Natural killer cell treated with Interleukin-12 subunit alpha and Interleukin-12 subunit beta and Interleukin-15 and Interleukin-18, amount 100 ng/mL, for 72 hours (primary cell): ENCODE results near the gene WDR59. TPM values are rescaled to one million over a fixed set of nuclear protein-coding genes. Genes with fewer than 3 reads are reported as not detected.
A peak's percentile ranks its signal among the peaks of the same experiment; 100 is the strongest.

ENCODE experiments used
- ATAC-seq, 2 donors: fragments of 150-1000 bp; cut with Tn5 transposase in 1 of 2; sonication (Bioruptor Pico), chemical (Tn5 transposase) in 1 of 2; 2 replicates each; pipeline ENCODE4 v1.10.0; 2021
- DNase-seq: peaks from one replicate; pipeline ENCODE4 v3.0.0; 2022; ENCODE audit warnings: low spot score
- H3K27ac Mint-ChIP-seq, 2 donors: 1 replicate in 1 of 2; 2 replicates in 1 of 2; pipeline ENCODE4 v1.8.0; 2022; ENCODE audit warnings: mixed read lengths in 2 of 2, mild to moderate bottlenecking in 1 of 2, moderate library complexity in 1 of 2
- H3K27me3 Mint-ChIP-seq, 2 donors: 1 replicate in 1 of 2; 2 replicates in 1 of 2; pipeline ENCODE4 v1.8.0; 2022; ENCODE audit warnings: mixed read lengths in 2 of 2
- H3K36me3 Mint-ChIP-seq: one replicate; pipeline ENCODE4 v1.8.0; 2022; ENCODE audit warnings: mixed read lengths
- H3K4me1 Mint-ChIP-seq, 2 donors: 1 replicate in 1 of 2; 2 replicates in 1 of 2; pipeline ENCODE4 v1.8.0; 2022; ENCODE audit warnings: low read depth in 2 of 2, mixed read lengths in 2 of 2, mild to moderate bottlenecking in 1 of 2
- H3K4me3 Mint-ChIP-seq: one replicate; pipeline ENCODE4 v1.8.0; 2022; ENCODE audit warnings: mixed read lengths
- H3K9me3 Mint-ChIP-seq: 2 replicates; pipeline ENCODE4 v1.8.0; 2022; ENCODE audit warnings: mixed read lengths
- total RNA-seq, 2 donors: library from RNA; stranded (reverse); gene quantifications; one replicate each; pipeline ENCODE4 v1.2.3, GENCODE V29; 2022

The WDR59 gene
- total RNA-seq, 2 donors from 2014 or later = 81.6 to 162 TPM

DNA sequence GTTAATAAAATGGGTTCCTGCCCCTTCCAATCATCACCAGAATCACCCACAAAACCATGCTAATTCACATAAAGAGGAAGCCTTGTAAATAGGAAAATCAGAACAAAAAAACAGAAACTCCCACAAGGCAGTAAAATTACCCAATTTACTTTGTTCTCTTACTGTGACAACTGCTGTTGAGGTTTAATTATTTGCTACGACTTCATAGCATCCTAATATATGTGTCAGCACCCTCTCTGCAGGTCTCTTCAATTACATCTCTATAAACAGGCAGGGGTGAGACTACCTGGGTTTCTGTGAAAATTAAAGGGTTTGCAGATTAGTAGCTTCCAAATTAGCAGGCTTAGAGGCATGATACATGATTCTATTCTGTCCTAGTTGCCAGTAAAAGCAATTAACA lies 2.7 kb downstream of the WDR59 start:
- H3K27me3 Mint-ChIP-seq = no peaks in the 10 kb centered on the region
- DNase-seq (no peak), ATAC-seq (no peak)
- no peak overlapping the region for H3K27ac Mint-ChIP-seq
- H3K4me3 Mint-ChIP-seq = no peak overlapping the region
- H3K4me1 Mint-ChIP-seq = peaks cover 3 to 11% of the 10 kb centered on the region in 2 donors
- H3K9me3 Mint-ChIP-seq = no peaks in the 10 kb centered on the region
- no peaks in the 10 kb centered on the region for H3K36me3 Mint-ChIP-seq

DNA sequence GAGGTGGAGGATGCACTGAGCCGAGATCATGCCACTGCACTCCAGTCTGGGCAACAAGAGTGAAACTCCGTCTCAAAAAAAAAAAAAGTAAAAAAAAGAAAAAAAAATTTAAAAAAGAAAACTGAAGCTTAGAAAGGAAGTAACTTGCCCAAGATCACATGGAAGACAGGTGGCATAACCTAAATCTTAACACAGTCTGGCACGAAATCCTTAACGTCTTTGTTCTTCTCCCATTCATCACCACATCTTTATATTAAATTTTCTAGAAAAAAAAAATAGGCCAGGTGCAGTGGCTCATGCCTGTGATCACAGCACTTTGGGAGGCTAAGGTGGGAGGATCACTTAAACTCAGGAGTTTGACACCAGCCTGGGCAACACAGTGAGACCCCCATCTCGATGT lies 9.3 kb downstream of the WDR59 start:
- ATAC-seq = no peak
- DNase-seq = no peak
- H3K27me3 Mint-ChIP-seq = no peaks in the 10 kb centered on the region
- no peaks in the 10 kb centered on the region for H3K36me3 Mint-ChIP-seq
- H3K4me1 Mint-ChIP-seq = no peaks in the 10 kb centered on the region
- no peaks in the 10 kb centered on the region for H3K9me3 Mint-ChIP-seq
- no peak overlapping the region for H3K4me3 Mint-ChIP-seq
- no peak overlapping the region for H3K27ac Mint-ChIP-seq

DNA sequence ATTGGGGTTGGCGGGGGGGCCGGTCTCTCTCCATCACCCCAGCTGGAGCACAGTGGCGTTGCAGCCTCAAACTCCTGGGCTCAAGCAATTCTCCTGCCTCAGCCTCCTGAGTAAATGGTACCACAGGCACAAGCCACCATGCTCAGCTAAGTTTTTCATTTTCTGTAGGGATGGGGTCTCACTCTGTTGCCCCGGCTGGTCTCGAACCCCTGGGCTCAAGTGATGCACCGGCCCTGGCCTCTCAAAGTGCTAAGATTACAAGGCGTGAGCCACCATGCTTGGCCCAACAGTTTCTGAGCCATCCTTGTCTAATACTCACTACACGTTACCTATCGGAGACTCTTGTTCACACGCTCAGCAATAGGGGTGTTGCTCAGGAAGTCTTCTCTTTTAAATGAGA lies 11.6 kb downstream of the WDR59 start:
- no peaks in the 10 kb centered on the region for H3K27me3 Mint-ChIP-seq
- ATAC-seq (no peak), DNase-seq (no peak)
- no peaks in the 10 kb centered on the region for H3K9me3 Mint-ChIP-seq
- H3K36me3 Mint-ChIP-seq = no peaks in the 10 kb centered on the region
- no peak overlapping the region for H3K27ac Mint-ChIP-seq
- peaks cover 6% of the 10 kb centered on the region in 2 donors for H3K4me1 Mint-ChIP-seq
- no peak overlapping the region for H3K4me3 Mint-ChIP-seq

DNA sequence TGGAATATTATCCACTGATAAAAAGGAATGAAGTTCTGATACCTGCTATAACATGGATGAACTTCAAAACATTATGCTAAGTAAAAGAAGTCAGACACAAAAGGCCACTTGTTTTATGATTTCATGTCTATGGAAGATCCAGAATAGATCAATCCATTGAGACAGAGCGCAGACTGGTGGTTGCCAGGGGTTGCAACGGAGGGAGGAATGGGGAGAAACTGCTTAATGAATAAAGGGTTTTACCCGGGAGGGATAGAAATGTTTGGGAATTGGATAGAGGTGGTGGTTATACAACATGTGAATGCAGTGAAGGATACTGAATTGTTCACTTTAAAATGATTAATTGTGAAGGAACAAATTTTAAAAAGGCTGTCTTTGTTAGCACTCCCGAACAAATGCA lies 30.2 kb downstream of the WDR59 start:
- H3K9me3 Mint-ChIP-seq = no peaks in the 10 kb centered on the region
- no peak overlapping the region for H3K27ac Mint-ChIP-seq
- peaks cover 19% of the 10 kb centered on the region for H3K36me3 Mint-ChIP-seq
- ATAC-seq = no peak
- no peak for DNase-seq
- H3K27me3 Mint-ChIP-seq = no peaks in the 10 kb centered on the region
- H3K4me1 Mint-ChIP-seq = peaks cover 3 to 6% of the 10 kb centered on the region in 2 donors
- H3K4me3 Mint-ChIP-seq = no peak overlapping the region

DNA sequence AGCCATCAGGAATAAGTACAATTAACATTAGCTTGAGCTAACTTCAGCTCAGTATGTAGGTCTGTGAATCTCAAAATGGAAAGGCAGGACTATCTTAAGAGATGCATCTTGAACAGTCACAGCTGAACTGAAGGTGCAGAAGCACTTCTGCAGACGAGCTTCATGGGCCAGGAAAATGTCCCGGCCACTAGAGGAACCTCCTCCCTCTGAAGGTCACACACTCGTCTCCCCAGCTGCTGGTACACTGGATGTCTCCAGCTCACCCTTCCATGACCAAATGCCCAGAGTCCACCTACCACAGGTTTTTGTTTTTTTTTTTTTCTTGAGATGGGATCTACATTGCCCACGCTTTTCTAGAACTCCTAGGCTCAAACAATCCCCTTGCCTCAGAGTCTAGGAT lies 33.2 kb downstream of the WDR59 start:
- no peak overlapping the region for H3K27ac Mint-ChIP-seq
- H3K9me3 Mint-ChIP-seq = no peaks in the 10 kb centered on the region

DNA sequence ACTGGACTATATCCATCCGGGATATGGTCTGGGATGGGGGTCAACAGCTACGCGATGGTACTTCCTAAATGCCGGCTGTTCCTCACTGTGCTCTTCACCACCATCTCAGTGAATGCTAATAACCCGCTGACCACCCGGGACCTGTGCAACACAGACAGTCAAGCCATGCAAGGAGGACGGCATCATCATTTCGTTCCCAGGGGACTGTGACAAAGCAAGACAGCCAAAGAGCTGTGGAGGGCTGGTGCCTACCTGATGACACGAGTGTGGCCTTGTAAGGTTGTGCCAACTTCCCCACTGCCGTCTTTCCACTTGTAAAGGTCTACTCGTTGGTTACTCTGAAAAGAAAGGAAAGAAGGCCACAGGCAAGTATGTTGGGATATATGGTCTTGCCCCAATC lies 33.7 kb downstream of the WDR59 start:
- Mint-ChIP-seq H3K36me3 (peaks cover 20% of the 10 kb centered on the region), H3K27ac (no peak overlapping the region), H3K4me1 (peaks cover 0 to 3% of the 10 kb centered on the region in 2 donors), H3K4me3 (no peak overlapping the region), H3K27me3 (no peaks in the 10 kb centered on the region), H3K9me3 (no peaks in the 10 kb centered on the region)
- DNase-seq (no peak), ATAC-seq (no peak)

More for the DNA sequence above, 33.2 kb downstream of the WDR59 start:
- H3K27me3 Mint-ChIP-seq = no peaks in the 10 kb centered on the region
- peaks cover 0 to 3% of the 10 kb centered on the region in 2 donors for H3K4me1 Mint-ChIP-seq
- peaks cover 23% of the 10 kb centered on the region for H3K36me3 Mint-ChIP-seq
- ATAC-seq (no peak), DNase-seq (no peak)
- no peak overlapping the region for H3K4me3 Mint-ChIP-seq

DNA sequence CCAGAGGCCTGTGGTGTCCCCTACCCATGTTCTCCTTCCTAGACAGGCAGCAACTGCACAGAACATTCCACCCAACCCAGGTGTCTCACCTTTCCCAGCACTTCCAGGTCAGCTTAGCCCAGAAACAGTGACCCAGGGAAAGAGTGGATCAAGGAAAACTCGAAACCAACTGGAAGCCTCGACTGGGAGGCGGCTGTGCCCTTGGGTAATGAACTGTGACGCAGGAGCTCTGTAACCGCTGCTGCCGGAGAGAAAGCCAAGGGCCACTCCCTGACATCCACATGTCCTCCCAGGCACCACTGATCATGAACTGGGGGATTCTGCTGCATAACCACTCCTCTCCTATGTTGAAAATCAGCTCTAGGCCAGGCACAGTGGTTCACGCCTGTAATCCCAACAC lies 34.4 kb downstream of the WDR59 start:
- Mint-ChIP-seq H3K27ac (no peak overlapping the region), H3K9me3 (no peaks in the 10 kb centered on the region), H3K27me3 (no peaks in the 10 kb centered on the region), H3K4me3 (no peak overlapping the region), H3K36me3 (peaks cover 18% of the 10 kb centered on the region), H3K4me1 (peaks cover 0 to 3% of the 10 kb centered on the region in 2 donors)
- ATAC-seq = no peak
- no peak for DNase-seq

DNA sequence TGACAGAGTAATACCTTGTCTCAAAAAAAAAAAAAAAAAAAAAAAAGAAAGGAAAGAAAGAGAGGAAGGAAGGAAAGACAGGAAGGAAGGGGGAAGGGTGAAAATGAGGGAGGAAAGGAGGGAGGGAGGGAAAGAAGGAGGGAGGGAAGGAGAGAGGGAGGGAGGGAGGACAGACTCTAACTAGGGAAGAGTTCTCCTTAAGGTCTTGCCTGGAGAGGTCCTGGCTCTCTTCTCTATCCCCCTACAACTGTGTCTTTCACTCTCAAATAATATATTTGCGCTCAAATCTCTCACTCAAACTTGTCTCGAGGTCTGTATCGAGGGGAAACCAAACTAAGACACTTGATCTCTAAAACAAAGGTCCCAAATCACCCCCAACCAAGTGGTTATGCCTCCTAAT lies 35.6 kb downstream of the WDR59 start:
- Mint-ChIP-seq H3K9me3 (no peaks in the 10 kb centered on the region), H3K4me3 (no peak overlapping the region), H3K27ac (no peak overlapping the region), H3K4me1 (peaks cover 0 to 3% of the 10 kb centered on the region in 2 donors), H3K36me3 (peaks cover 12% of the 10 kb centered on the region), H3K27me3 (no peaks in the 10 kb centered on the region)
- no peak for DNase-seq
- ATAC-seq = no peak

DNA sequence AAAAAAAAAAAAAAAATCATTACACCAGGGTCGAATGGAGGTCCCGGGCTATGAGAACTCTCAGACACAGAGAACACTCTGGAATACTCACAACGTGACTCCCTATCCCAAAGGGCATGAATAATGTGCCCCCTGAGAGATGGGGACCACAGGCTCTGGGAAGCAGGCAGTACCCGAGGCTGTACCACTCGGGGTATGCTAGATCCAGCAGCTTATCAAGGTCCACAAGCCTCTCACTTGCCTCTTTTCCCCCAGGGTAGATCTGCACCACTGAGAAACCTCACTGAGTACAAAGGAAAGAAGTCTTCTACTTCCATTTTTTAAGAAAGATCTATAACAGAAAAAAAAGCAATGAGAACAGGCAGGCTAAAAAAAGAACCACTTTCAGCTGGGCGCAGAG lies 40.5 kb downstream of the WDR59 start:
- no peak for DNase-seq
- peaks cover 0 to 5% of the 10 kb centered on the region in 2 donors for H3K4me1 Mint-ChIP-seq
- no peaks in the 10 kb centered on the region for H3K27me3 Mint-ChIP-seq
- H3K4me3 Mint-ChIP-seq = no peak overlapping the region
- ATAC-seq = no peak
- no peaks in the 10 kb centered on the region for H3K9me3 Mint-ChIP-seq
- peaks cover 12% of the 10 kb centered on the region for H3K36me3 Mint-ChIP-seq
- no peak overlapping the region for H3K27ac Mint-ChIP-seq

DNA sequence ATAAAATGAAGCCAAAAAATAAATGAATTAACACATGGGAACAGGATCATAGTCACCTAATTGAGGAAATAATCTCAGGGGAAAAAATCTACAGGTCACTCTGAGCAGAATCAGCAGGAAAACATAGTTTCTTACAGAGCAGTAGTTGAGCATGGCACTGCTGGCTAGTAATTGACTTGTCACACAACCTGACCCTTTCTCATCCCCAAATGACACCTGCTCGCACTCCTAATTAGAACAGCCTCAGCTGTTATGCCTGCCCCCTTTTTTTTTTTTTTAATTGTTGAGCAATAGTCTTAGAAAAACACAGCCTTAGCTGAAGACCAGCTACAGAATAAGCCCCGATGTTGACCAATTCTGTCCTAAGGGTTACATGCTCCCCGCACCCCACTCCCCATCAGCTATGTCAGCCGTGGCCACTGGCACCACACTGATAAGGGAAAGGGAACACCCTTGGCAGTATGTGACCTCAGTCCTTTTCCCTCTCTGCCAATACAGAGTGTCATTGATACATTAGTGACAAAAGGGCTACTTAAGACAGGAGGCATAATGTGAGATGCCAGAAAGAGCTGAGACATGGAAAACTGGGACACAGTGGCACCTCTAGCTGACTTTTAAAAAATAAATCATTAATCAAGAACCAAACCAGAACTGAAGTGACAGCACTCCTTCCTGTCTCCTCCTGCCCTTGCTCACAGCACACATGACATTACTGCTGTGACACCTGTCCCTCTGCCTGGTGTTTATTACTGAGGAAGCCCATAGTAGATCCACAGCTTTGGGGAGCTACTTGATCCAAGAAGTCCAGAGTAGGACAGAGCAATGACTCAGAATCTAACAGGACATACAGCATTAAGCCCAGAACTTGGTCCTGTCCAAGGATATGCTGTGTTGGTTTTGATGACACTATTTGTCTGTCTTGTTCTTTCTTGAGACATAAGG lies 41.7 kb downstream of the WDR59 start:
- no peak for DNase-seq
- Mint-ChIP-seq H3K27ac (no peak overlapping the region), H3K4me3 (no peak overlapping the region), H3K9me3 (no peaks in the 10 kb centered on the region), H3K36me3 (peaks cover 12% of the 10 kb centered on the region), H3K27me3 (no peaks in the 10 kb centered on the region), H3K4me1 (peaks cover 0 to 4% of the 10 kb centered on the region in 2 donors)
- ATAC-seq = no peak

DNA sequence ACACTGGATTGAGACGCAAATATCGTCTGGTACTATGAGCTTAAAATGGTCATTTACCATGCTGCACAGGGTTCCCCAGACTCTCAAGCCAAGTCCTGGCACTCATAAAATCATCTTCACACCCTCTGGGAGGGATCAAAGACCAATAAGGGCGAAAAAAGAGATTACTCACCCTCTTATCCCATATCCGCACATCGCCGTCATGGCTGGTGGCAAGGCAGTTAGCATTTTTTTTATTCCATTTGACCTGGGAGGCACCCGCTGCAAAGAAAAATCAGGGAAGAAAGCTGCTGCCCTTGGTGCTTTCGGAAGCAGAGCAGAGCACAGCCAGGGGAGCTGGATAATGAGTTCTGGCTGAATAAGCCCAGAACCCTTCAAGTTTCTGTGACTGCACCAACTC lies 42.4 kb downstream of the WDR59 start:
- H3K36me3 Mint-ChIP-seq = peaks cover 9% of the 10 kb centered on the region
- H3K9me3 Mint-ChIP-seq = no peaks in the 10 kb centered on the region
- DNase-seq = no peak
- H3K4me1 Mint-ChIP-seq = peaks cover 0 to 4% of the 10 kb centered on the region in 2 donors
- H3K27me3 Mint-ChIP-seq = no peaks in the 10 kb centered on the region
- no peak overlapping the region for H3K27ac Mint-ChIP-seq
- H3K4me3 Mint-ChIP-seq = no peak overlapping the region
- ATAC-seq = no peak

DNA sequence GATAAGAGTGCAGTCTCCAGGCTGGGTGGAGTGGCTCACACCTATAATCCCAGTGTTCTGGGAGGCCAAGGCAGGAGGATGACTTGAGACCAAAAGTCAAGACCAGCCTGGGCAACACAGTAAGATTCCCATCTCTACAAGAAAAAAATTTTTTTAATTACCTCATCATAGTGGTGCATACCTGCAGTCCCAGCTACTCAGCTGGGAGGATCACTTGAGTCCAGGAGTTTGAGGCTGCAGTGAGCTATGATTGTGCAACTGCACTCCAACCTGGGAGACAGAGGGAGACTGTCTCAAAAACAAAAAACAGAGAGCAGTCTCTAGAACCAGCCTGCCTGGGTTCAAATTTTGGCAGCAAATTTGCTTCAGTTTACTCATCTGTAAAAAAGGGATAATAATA lies 45.2 kb downstream of the WDR59 start:
- H3K27ac Mint-ChIP-seq = no peak overlapping the region
- H3K4me1 Mint-ChIP-seq = peaks cover 7 to 11% of the 10 kb centered on the region in 2 donors
- ATAC-seq = no peak
- H3K36me3 Mint-ChIP-seq = peaks cover 10% of the 10 kb centered on the region
- no peaks in the 10 kb centered on the region for H3K27me3 Mint-ChIP-seq
- no peak overlapping the region for H3K4me3 Mint-ChIP-seq
- H3K9me3 Mint-ChIP-seq = no peaks in the 10 kb centered on the region
- DNase-seq = no peak

DNA sequence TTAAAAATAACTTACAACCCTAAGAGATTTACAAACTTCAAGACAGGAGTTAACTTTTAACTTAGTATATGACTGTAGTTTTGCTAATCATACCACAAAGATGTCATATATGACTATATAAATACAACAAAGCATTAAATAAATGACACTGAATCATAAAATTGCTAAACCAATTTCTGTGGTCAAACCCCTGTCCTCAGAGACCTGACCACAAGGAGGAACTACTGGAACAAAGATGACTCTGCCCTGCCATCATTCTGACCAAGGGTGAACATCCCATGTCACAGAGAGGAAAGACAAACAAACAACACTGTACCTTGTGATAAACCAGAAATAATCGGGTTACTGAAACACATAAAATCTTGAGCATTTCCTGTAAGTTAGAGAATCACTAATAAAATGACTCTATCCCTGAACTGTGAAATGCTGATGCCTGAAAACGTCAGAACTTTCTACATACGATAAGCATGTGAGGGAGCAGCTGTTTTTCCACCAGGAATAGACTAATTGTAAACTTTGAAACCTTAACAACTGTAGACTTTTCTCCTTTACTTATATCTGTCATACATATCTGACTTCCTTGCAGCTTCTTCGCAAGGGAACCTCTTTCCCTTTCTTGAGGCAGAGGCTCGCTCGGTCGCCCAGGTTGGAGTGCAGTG lies 47.9 kb downstream of the WDR59 start:
- H3K4me3 Mint-ChIP-seq = peak overlapping the region; percentile 52
- peaks cover 10% of the 10 kb centered on the region for H3K36me3 Mint-ChIP-seq
- H3K27ac Mint-ChIP-seq = peak overlapping the region; percentile 65 to 82
- no peaks in the 10 kb centered on the region for H3K9me3 Mint-ChIP-seq
- DNase-seq (peak; percentile 63), ATAC-seq (peak; percentile 91 to 98)
- H3K27me3 Mint-ChIP-seq = no peaks in the 10 kb centered on the region
- H3K4me1 Mint-ChIP-seq = peaks cover 6 to 7% of the 10 kb centered on the region in 2 donors

DNA sequence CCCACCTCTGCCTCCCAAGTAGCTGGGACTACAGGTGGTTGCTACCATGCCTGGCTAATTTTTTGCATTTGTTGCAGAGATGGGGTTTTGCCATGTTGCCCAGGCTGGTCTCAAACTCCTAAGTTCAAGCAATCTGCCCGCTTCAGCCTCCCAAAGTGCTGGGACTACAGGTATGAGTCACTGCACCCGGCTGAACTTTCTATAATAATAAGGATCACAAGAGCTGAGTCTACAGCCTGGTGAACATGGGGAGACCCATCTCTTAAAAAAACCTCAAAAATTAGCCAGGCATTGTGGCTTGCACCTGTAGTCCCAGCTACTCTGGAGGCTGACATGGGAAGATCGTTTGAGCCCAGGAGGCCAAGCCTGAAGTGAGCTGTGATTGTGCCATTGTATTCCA lies 53.5 kb downstream of the WDR59 start:
- Mint-ChIP-seq H3K27me3 (no peaks in the 10 kb centered on the region), H3K27ac (no peak overlapping the region), H3K9me3 (no peaks in the 10 kb centered on the region), H3K36me3 (peaks cover 9% of the 10 kb centered on the region), H3K4me1 (no peaks in the 10 kb centered on the region), H3K4me3 (no peak overlapping the region)
- ATAC-seq = no peak
- DNase-seq = no peak
